Measurements from ENCODE around the gene NR3C2.

DNA sequence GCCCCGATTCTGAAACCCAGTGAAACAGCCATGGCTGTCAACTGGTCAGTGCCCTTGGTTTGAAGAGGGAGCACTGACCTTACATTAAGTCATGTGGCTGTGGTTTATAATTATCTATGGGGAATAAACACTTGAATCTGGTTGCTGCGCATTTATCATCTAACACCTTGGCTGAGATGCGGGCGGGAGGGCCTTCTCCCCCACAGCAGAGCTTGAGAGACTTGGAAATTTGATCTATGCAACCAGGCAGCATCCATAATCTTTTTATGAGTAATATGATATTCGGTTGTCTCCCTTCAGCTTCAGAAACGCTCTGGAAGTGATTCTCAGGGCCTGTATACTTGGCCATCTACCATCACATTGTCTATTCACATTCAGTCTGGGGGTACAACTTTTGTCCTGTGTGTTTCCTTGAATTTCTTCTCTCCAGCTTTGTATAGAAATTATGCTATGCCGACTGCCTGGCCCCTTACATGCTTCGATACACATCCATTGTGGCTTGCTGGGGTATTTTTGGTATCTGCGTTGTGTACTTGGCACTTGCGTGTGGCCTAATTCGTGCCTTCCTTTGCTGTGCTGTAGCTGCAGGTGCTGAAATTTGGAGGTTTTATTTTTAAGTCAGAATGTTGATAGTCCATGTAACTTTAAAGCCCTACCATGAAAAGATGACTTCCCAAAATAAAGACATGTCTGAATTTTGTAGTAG, 388.8 kb downstream of the NR3C2 start:
- no peak for TF ChIP-seq EZH2 (IDR thresholded peaks at IDR 0.05; ENCODE audit: borderline replicate concordance, low read length)
- TF ChIP-seq, protein P1, sequence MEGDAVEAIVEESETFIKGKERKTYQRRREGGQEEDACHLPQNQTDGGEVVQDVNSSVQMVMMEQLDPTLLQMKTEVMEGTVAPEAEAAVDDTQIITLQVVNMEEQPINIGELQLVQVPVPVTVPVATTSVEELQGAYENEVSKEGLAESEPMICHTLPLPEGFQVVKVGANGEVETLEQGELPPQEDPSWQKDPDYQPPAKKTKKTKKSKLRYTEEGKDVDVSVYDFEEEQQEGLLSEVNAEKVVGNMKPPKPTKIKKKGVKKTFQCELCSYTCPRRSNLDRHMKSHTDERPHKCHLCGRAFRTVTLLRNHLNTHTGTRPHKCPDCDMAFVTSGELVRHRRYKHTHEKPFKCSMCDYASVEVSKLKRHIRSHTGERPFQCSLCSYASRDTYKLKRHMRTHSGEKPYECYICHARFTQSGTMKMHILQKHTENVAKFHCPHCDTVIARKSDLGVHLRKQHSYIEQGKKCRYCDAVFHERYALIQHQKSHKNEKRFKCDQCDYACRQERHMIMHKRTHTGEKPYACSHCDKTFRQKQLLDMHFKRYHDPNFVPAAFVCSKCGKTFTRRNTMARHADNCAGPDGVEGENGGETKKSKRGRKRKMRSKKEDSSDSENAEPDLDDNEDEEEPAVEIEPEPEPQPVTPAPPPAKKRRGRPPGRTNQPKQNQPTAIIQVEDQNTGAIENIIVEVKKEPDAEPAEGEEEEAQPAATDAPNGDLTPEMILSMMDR (IDR thresholded peaks at IDR 0.05; ENCODE audit: low read length), result no peak

Measured in OCI-LY1 (cell line).